B cell (primary cell): Measurements from ENCODE around the gene TTC13. TPM values are rescaled to one million over a fixed set of nuclear protein-coding genes. Genes with fewer than 3 reads are reported as not detected.

Experiments used
- ATAC-seq: fragments of 200-7000 bp; cut with Tn5 transposase; one replicate; pipeline ENCODE4 v1.10.0; 2021; ENCODE audit warnings: low read depth, mild to moderate bottlenecking, moderate number of reproducible peaks, moderate library complexity
- CTCF ChIA-PET: fragments of 350-600 bp; sonication (Branson Sonifier 250); formaldehyde crosslinking; loops from one replicate; lab custom pipeline; 2021; ENCODE audit warnings: antibody characterized with exemption, inconsistent platforms; lab: Charles Lee
- POLR2A ChIA-PET: fragments of 350-600 bp; sonication (Branson Sonifier 250); formaldehyde crosslinking; loops from one replicate; lab custom pipeline; 2021; ENCODE audit warnings: antibody characterized with exemption; lab: Charles Lee
- DNase-seq: peaks from one replicate; pipeline ENCODE4 v3.0.0; 2013
- H2AFZ ChIP-seq: 2 replicates; pipeline ENCODE4 v1.6.1; 2012; ENCODE audit warnings: mild to moderate bottlenecking, low read depth, low read length; ENCODE audit not compliant: insufficient read depth, poor library complexity, severe bottlenecking
- H3K27ac ChIP-seq, 2 donors: 1 replicate in 1 of 2; 2 replicates in 1 of 2; pipeline ENCODE4 v1.5.1; 2012 to 2013; ENCODE audit warnings: low read length in 2 of 2, mild to moderate bottlenecking in 2 of 2, moderate library complexity in 1 of 2
- H3K27me3 ChIP-seq, 4 experiments: fragments of 200-600 bp in 1 of 4; sonication (generic) in 1 of 4; replicated peaks in 1 of 4; 1 replicate in 2 of 4; 2 replicates in 2 of 4; pipeline versions ENCODE4 v1.6.1 to v1.7.0; 2013 to 2016; ENCODE audit warnings: low read length in 3 of 4, mild to moderate bottlenecking in 2 of 4, mixed read lengths in 1 of 4, moderate library complexity in 1 of 4; ENCODE audit not compliant: insufficient read depth in 4 of 4, control insufficient read depth in 3 of 4; ENCODE audit errors: control extremely low read depth in 1 of 4
- H3K36me3 ChIP-seq, 2 experiments: replicated peaks in 1 of 2; 1 replicate in 1 of 2; 2 replicates in 1 of 2; pipeline versions ENCODE4 v1.6.1 to v1.7.1; 2013; ENCODE audit warnings: low read length in 1 of 2; ENCODE audit not compliant: insufficient read depth in 2 of 2, control insufficient read depth in 1 of 2; ENCODE audit errors: control extremely low read depth in 1 of 2, extremely low read depth in 1 of 2
- H3K4me1 ChIP-seq, 2 donors: fragments of 200-600 bp in 1 of 2; sonication (generic) in 1 of 2; 1 replicate in 1 of 2; 2 replicates in 1 of 2; pipeline versions ENCODE4 v1.5.1 to v1.6.1; 2013 to 2017; ENCODE audit warnings: low read length in 2 of 2; ENCODE audit not compliant: control insufficient read depth in 2 of 2, insufficient read depth in 2 of 2
- H3K4me2 ChIP-seq: replicated peaks from 2 replicates; pipeline ENCODE3; 2012; ENCODE audit warnings: mild to moderate bottlenecking, low read depth, low read length; ENCODE audit not compliant: poor library complexity, severe bottlenecking
- H3K4me3 ChIP-seq, 5 experiments: fragments of 200-600 bp in 1 of 5; sonication (generic) in 1 of 5; 1 replicate in 3 of 5; 2 replicates in 2 of 5; pipeline versions ENCODE4 v1.5.1 to v1.7.0; 2011 to 2016; ENCODE audit warnings: low read length in 4 of 5, mild to moderate bottlenecking in 4 of 5, low read depth in 2 of 5, control low read depth in 1 of 5, moderate library complexity in 1 of 5; ENCODE audit not compliant: insufficient read depth in 1 of 5; ENCODE audit errors: control extremely low read depth in 1 of 5, extremely low read depth in 1 of 5
- H3K79me2 ChIP-seq: fragments of 200-600 bp; sonication (generic); one replicate; pipeline ENCODE4 v1.6.0; 2016; ENCODE audit warnings: low read length; ENCODE audit not compliant: control insufficient read depth, insufficient read depth
- H3K9ac ChIP-seq: fragments of 200-600 bp; sonication (generic); 2 replicates; pipeline ENCODE4 v1.6.1; 2017; ENCODE audit warnings: mild to moderate bottlenecking, low read length, moderate library complexity
- H3K9me3 ChIP-seq, 3 donors: one replicate each; pipeline versions ENCODE4 v1.6.1 to v1.7.1; 2013; ENCODE audit warnings: low read length in 2 of 3; ENCODE audit not compliant: control insufficient read depth in 2 of 3, insufficient read depth in 1 of 3; ENCODE audit errors: control extremely low read depth in 1 of 3
- H4K20me1 ChIP-seq: 2 replicates; pipeline ENCODE4 v1.6.0; 2012; ENCODE audit warnings: mild to moderate bottlenecking, low read length; ENCODE audit not compliant: insufficient read depth, control insufficient read depth, poor library complexity, severe bottlenecking
- H3K27ac Mint-ChIP-seq: one replicate; pipeline ENCODE4 v1.8.0; 2021; ENCODE audit warnings: mixed read lengths
- H3K27me3 Mint-ChIP-seq: one replicate; pipeline ENCODE4 v1.8.0; 2021; ENCODE audit warnings: mixed read lengths
- H3K4me1 Mint-ChIP-seq: one replicate; pipeline ENCODE4 v1.8.0; 2021; ENCODE audit warnings: mixed read lengths
- H3K4me3 Mint-ChIP-seq: one replicate; pipeline ENCODE4 v1.8.0; 2021; ENCODE audit warnings: mixed read lengths
- H3K9me3 Mint-ChIP-seq: one replicate; pipeline ENCODE4 v1.8.0; 2022; ENCODE audit warnings: mixed read lengths; ENCODE audit not compliant: insufficient read depth
- CTCF ChIP-seq: fragments of 200-600 bp; IDR thresholded peaks from one replicate; pipeline ENCODE4 v1.8.0; 2022; ENCODE audit warnings: antibody characterized with exemption, mild to moderate bottlenecking
- EZH2 ChIP-seq: IDR thresholded peaks from 2 replicates; pipeline ENCODE4 v1.6.1; 2012; ENCODE audit warnings: borderline replicate concordance, low read depth, mild to moderate bottlenecking, moderate library complexity, low read length; ENCODE audit not compliant: insufficient read depth, poor library complexity, severe bottlenecking
- WGBS: methylation state at CpG from one replicate; pipeline ENCODE4 v1.1.5; 2013; ENCODE audit warnings: missing lambda C conversion rate; ENCODE audit not compliant: insufficient coverage; 5-methylcytosine and 5-hydroxymethylcytosine counted together
- intact Hi-C: fragments of 100-400 bp; cut with micrococcal nuclease; formaldehyde crosslinking; loops from one replicate; pipeline ENCODE4 v1.10.0; 2022
- polyA plus RNA-seq: library from polyadenylated mRNA; depleted of rRNA; stranded (reverse); fragments of >200 nt; gene quantifications from 2 replicates; pipeline ENCODE4 v1.2.3, GENCODE V29; 2012
- total RNA-seq, 2 donors: library from RNA; stranded (reverse); fragments of 120-200 nt in 1 of 2; gene quantifications; 1 replicate in 1 of 2; 2 replicates in 1 of 2; pipeline versions ENCODE4 v1.2.3 to v1.2.4, GENCODE V29; 2013 to 2022

The TTC13 gene
- total and polyA plus RNA-seq, 2 donors (not counting 1 experiment from before 2014, with no cell fraction given): 33.9 to 55.0 TPM

- Histone ChIP-seq H3K4me1 (peaks cover 20 to 21% of the 10 kb centered on the region in 2 donors), H3K36me3 (peaks cover 17 to 29% of the 10 kb centered on the region in 2 experiments), H3K9me3 (peaks cover 0 to 2% (median 0%) of the 10 kb centered on the region in 3 donors), H3K27me3 (no peaks in the 10 kb centered on the region), H3K79me2 (peaks cover 38% of the 10 kb centered on the region), H3K27ac (peak overlapping the region in 1 of 2 donors; percentile 1), H3K9ac (no peak overlapping the region), H3K4me2 (peak overlapping the region; percentile 23), H2AFZ (no peak overlapping the region), H4K20me1 (no peaks in the 10 kb centered on the region), H3K4me3 (no peak overlapping the region)
- peak; percentile 30 for DNase-seq
- no peak for TF ChIP-seq CTCF
- no peak for TF ChIP-seq EZH2
- H3K4me1 Mint-ChIP-seq: peaks cover 24% of the 10 kb centered on the region
- intact Hi-C loops: no loop called here
- peak overlapping the region; percentile 33 for H3K4me3 Mint-ChIP-seq
- WGBS: no CpG with 5 or more reads among the region's 1 CpG
- ATAC-seq: peak; percentile 82
- POLR2A ChIA-PET: interaction anchor here (1.2 kb wide), 1 partner anchor 25 kb away, joined by 5 read pairs; no protein-coding TSS in a partner anchor
- H3K9me3 Mint-ChIP-seq: no peaks in the 10 kb centered on the region
- H3K27ac Mint-ChIP-seq: peak overlapping the region; percentile 85
- CTCF ChIA-PET: interaction anchor here (0.6 to 1.1 kb wide), 5 partner anchors 10 to 31 kb away, joined by 3 to 7 read pairs (median 4); partner anchors contain the start of genes ARV1 and TTC13
- no peaks in the 10 kb centered on the region for H3K27me3 Mint-ChIP-seq
Observed at GRCh38 chr1:230948301-230948700, 30.4 kb downstream of the TTC13 start.

- no peak for TF ChIP-seq CTCF
- TF ChIP-seq EZH2: no peak
- no peaks in the 10 kb centered on the region for H3K9me3 Mint-ChIP-seq
- Histone ChIP-seq H3K27ac (no peak overlapping the region), H3K4me1 (peaks cover 10 to 11% of the 10 kb centered on the region in 2 donors), H3K36me3 (peaks cover 25 to 34% of the 10 kb centered on the region in 2 experiments), H3K4me3 (no peak overlapping the region), H2AFZ (no peak overlapping the region), H3K4me2 (no peak overlapping the region), H3K9ac (no peak overlapping the region), H3K9me3 (peaks cover 0 to 2% (median 0%) of the 10 kb centered on the region in 3 donors), H4K20me1 (no peaks in the 10 kb centered on the region), H3K27me3 (no peaks in the 10 kb centered on the region), H3K79me2 (peaks cover 32% of the 10 kb centered on the region)
- intact Hi-C loops: loop anchor here (5.0 kb wide), 1 partner anchor 34 kb away; the partner anchor contains the start of genes ARV1 and TTC13
- H3K4me1 Mint-ChIP-seq: peaks cover 12% of the 10 kb centered on the region
- ChIA-PET POLR2A (no interaction called here), CTCF (no interaction called here)
- WGBS: no CpG with 5 or more reads among the region's 2 CpGs
- DNase-seq: no peak
- ATAC-seq: no peak
- H3K27ac Mint-ChIP-seq: no peak overlapping the region
- H3K27me3 Mint-ChIP-seq: no peaks in the 10 kb centered on the region
- no peak overlapping the region for H3K4me3 Mint-ChIP-seq
Observed at GRCh38 chr1:230943048-230943593, 35.5 kb downstream of the TTC13 start.
